ENCODE data around the gene SEC22A.

Gene SEC22A

DNA sequence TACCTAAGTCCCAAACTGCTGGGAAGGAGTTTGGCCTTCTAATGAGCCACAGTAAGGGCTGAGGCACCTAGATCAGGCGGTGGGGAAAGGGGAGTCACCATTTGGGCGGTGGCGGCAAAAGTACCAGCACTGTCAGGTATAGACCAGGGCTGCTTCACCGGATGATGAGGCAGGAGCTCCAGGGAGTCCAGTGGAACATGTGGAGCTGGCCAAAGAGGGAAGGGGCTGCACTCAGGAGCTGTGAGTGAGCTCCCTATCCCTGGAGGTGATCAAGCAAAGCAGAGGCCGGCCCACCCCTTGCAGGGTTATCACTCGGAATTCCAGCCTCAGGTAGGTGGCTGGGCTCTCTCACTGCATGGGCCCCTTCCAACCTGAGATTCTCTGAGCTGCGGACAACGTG, 108.4 kb downstream of the SEC22A start:
- Histone ChIP-seq H3K36me3 (0 out of 22 replicates have a peak, but pooled peaks cover 0 to 1% (median 0%) of the 10 kb centered on the region in 11 experiments), H3K4me3 (no peak overlapping the region), H3K9ac (no peak overlapping the region), H3K4me2 (peak overlapping the region in 3 of 11 experiments; percentile 34 to 51 (median 38); a peak in 4 of 22 replicates), H3K27ac (no peak overlapping the region), H4K20me1 (0 out of 22 replicates have a peak, but pooled peaks cover 0 to 14% (median 0%) of the 10 kb centered on the region in 11 experiments), H3K27me3 (no peaks in the 10 kb centered on the region), H3K9me3 (replicated peaks in 1 of 11) (peaks cover 0 to 9% (median 5%) of the 10 kb centered on the region in 11 experiments; a peak in 12 of 22 replicates), H3K4me1 (peaks cover 15 to 91% (median 51%) of the 10 kb centered on the region in 10 experiments)
- TF ChIP-seq Cebpa-rat (IDR thresholded peaks at IDR 0.05): no peak

DNA sequence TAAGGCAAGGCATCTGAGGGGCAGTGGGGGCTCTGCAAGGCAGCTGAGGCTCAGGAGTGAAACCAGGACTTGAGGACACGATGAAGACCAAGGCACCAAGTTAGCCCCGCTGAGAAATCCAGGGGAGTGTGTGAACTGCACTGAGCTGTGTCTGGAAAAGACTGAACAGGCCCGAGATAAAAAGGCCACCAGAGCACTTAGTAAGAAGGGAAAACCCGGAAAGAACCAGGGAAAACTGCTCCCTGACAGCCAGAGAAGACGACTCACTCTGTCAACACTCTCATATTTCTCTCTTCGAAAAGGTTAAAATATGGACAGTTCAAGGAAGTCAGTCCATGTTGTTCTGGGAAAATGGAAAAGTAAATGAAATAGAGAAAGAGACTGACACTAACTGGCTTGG, 109.0 kb downstream of the SEC22A start:
- no peaks in the 10 kb centered on the region for H3K36me3 ChIP-seq
- no peaks in the 10 kb centered on the region for H3K27me3 ChIP-seq
- no peak overlapping the region for H3K27ac ChIP-seq
- peak overlapping the region in 3 of 11 experiments; percentile 38 to 54 (median 51); a peak in 4 of 22 replicates for H3K4me2 ChIP-seq
- no peak overlapping the region for H3K9ac ChIP-seq
- no peak overlapping the region for H3K4me3 ChIP-seq
- TF ChIP-seq Cebpa-rat (IDR thresholded peaks at IDR 0.05): no peak
- peaks cover 0 to 14% (median 0%) of the 10 kb centered on the region in 11 experiments; a peak in 1 of 22 replicates for H4K20me1 ChIP-seq
- H3K9me3 ChIP-seq (replicated peaks in 1 of 11): peaks cover 0 to 3% (median under 1%) of the 10 kb centered on the region in 11 experiments; a peak in 6 of 22 replicates
- peaks cover 15 to 90% (median 53%) of the 10 kb centered on the region in 10 experiments for H3K4me1 ChIP-seq

DNA sequence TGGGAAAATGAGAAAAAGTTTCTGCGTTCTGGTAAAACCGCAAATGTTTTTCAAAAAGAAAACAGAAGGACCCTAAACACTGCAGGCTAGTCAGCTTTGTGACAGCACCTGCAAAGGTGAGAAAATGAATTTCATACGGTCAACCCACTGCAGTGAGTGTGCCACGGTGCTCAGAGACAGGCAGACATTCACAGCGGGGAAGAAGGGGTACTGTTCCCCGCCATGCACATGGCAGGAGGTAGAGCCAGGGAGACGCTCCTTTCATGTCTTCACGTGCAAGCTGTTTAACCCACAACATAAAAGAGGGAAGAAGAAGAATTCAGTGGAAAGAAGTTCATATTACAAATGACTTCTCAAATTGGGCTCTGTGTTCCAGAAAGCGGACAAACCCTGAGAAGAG, 109.5 kb downstream of the SEC22A start:
- no peak for TF ChIP-seq Cebpa-rat (IDR thresholded peaks at IDR 0.05)
- Histone ChIP-seq H3K4me3 (no peak overlapping the region), H3K36me3 (no peaks in the 10 kb centered on the region), H3K9me3 (replicated peaks in 1 of 11) (no peaks in the 10 kb centered on the region), H4K20me1 (peaks cover 0 to 14% (median 0%) of the 10 kb centered on the region in 11 experiments; a peak in 1 of 22 replicates), H3K4me1 (peaks cover 15 to 86% (median 53%) of the 10 kb centered on the region in 10 experiments), H3K27me3 (no peaks in the 10 kb centered on the region), H3K4me2 (peak overlapping the region in 4 of 11 experiments; percentile 13 to 54 (median 39); a peak in 7 of 22 replicates), H3K27ac (no peak overlapping the region), H3K9ac (no peak overlapping the region)

DNA sequence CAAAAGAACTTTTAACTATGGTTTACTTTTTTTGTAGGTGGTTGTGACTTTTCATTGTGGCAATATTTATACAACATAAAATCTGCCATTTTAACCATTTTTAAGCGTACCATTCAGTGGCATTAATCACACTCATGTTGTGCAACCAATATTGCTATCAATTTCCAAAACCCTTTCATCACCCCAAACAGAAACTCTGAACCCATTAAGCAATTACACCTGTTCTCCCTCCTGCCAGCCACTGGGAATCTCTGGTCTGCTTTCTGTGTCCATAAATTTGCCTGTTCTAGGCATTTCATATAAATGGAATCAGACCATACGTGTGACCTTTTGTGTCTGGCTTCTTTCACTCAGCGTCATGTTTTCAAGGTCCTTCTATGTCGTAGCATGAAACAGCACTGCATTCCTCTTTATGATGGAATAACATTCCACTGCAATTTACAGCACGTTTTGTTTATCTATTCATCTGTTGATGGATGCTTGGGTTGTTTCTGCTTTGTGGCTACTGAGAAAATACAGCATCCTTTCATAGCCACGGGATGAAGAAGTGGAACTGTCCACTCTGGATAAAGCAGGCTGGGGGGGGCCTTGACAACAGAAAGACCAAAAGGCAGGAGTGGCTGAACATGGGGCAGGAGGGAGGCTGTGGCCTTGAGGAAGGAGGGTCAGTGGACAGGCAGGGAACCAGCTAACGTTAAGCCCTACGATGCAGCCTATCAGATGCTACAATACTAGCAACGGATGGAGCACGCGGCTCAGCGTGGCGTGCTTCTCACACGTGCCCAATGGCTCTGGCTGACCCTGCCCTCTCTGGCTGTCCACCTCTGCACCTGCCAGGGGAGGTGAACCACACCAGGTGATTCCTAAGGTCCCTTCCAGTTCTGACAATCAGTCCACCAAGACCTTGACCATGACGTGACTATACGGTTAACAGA, 110.9 kb downstream of the SEC22A start:
- no peaks in the 10 kb centered on the region for H3K36me3 ChIP-seq
- no peak overlapping the region for H3K9ac ChIP-seq
- no peak overlapping the region for H3K27ac ChIP-seq
- H4K20me1 ChIP-seq: peaks cover 0 to 14% (median 0%) of the 10 kb centered on the region in 11 experiments; a peak in 1 of 22 replicates
- peak overlapping the region in 2 of 11 experiments; percentile 7 to 30; a peak in 3 of 22 replicates for H3K4me2 ChIP-seq
- H3K27me3 ChIP-seq: no peaks in the 10 kb centered on the region
- no peaks in the 10 kb centered on the region for H3K9me3 ChIP-seq (replicated peaks in 1 of 11)
- peaks cover 8 to 80% (median 46%) of the 10 kb centered on the region in 10 experiments for H3K4me1 ChIP-seq
- TF ChIP-seq Cebpa-rat (IDR thresholded peaks at IDR 0.05): no peak
- H3K4me3 ChIP-seq: no peak overlapping the region

DNA sequence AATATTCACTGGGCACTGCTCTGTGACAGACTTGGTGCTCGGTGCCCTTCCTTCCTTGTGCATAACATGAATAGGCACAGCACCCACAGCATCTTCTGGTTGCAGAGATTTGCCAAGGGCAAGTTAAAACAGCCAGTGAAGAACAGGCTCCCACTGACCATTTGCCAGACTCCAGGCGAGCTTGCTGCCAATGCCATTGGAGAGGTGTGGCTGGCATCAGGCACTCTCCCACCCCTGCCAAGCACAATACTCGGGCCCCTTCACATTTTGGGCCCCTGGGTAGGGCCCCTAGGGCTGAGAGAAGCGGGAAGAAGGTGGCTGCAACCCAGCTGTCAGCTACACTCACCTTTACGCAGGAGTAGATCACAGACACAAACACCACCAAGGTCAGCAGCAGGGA, 112.1 kb downstream of the SEC22A start:
- Histone ChIP-seq H3K27ac (no peak overlapping the region), H3K4me1 (peaks cover 0 to 78% (median 43%) of the 10 kb centered on the region in 10 experiments; a peak in 15 of 20 replicates), H3K27me3 (no peaks in the 10 kb centered on the region), H3K4me3 (no peak overlapping the region), H3K4me2 (peak overlapping the region in 8 of 11 experiments; percentile 8 to 73 (median 59); a peak in 11 of 22 replicates), H4K20me1 (peaks cover 0 to 14% (median 0%) of the 10 kb centered on the region in 11 experiments; a peak in 1 of 22 replicates), H3K9ac (no peak overlapping the region), H3K9me3 (replicated peaks in 1 of 11) (no peaks in the 10 kb centered on the region), H3K36me3 (no peaks in the 10 kb centered on the region)
- TF ChIP-seq Cebpa-rat (IDR thresholded peaks at IDR 0.05): no peak

DNA sequence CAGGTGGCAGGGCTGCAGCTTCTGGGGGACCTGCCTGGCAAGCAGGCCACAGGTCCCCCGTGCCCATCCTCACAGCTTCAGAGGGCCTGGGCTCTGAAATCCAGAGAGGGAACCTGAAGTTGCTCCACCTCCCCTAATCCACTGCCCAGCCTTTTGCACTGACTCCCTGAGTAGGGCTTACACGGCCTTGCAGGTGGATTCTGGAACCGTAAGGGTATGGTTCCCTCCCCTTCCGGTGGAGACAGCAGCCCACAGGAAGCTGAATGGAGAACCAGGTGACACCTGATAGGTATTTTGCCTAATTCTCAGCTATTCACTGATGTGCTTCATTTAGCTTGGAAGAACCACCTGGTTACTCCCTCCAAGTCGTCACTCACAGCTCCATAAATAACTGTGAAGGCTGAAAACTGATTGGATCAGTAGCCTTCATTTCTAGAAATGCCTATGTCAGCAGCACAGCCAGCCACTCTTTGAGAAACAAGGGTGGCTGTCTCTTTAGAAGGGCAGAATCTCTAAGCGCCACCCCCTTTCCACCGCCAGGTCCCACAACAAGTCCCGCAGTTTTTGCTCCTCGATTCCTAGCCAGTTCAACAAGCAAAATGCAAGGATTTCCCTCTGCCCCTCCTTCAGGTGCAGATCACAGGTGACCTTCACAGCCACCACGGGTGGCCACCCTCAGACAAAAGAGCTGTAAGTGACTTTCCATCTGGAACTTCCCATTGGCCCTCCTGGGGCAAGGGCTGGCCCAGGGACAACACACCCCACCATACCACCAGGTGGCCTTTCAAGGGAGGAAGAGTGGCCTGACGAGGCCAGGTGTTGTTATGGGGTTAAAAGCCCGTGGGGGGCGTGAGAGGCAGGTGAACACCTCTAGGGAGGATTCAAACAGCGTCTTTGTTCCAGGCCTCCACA, 112.9 kb downstream of the SEC22A start:
- no peaks in the 10 kb centered on the region for H3K9me3 ChIP-seq (replicated peaks in 1 of 11)
- TF ChIP-seq Cebpa-rat (IDR thresholded peaks at IDR 0.05): no peak
- peak overlapping the region in 10 of 11 experiments; percentile 1 to 73 (median 56); a peak in 17 of 22 replicates for H3K4me2 ChIP-seq
- H3K4me1 ChIP-seq: peaks cover 0 to 71% (median 39%) of the 10 kb centered on the region in 10 experiments; a peak in 15 of 20 replicates
- H3K4me3 ChIP-seq: no peak overlapping the region
- no peaks in the 10 kb centered on the region for H3K36me3 ChIP-seq
- H3K27me3 ChIP-seq: no peaks in the 10 kb centered on the region
- H4K20me1 ChIP-seq: peaks cover 0 to 14% (median 0%) of the 10 kb centered on the region in 11 experiments; a peak in 1 of 22 replicates
- H3K27ac ChIP-seq: no peak overlapping the region
- no peak overlapping the region for H3K9ac ChIP-seq

DNA sequence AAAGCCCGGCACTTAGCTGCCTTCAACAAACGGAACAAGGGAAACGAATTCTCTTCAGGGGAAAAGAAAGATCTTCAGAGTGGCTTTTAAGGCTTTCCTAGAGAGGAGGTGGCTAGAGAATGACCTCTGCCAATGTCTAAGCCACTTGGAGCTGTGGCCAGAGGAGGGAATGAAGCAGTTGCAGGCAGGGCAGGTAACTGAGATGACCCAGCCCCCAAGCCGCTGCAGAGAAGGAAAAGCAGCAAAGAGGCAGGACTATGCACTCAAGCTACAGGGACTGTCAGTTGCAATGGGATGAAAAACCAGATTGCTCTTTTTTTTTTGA, 113.5 kb downstream of the SEC22A start:
- H3K36me3 ChIP-seq: no peaks in the 10 kb centered on the region
- H3K4me1 ChIP-seq: peaks cover 0 to 67% (median 40%) of the 10 kb centered on the region in 10 experiments; a peak in 15 of 20 replicates
- TF ChIP-seq Cebpa-rat (IDR thresholded peaks at IDR 0.05): no peak
- H3K27me3 ChIP-seq: peaks cover 0 to 3% (median 0%) of the 10 kb centered on the region in 11 experiments; a peak in 2 of 22 replicates
- no peaks in the 10 kb centered on the region for H3K9me3 ChIP-seq (replicated peaks in 1 of 11)
- peak overlapping the region in 9 of 11 experiments; percentile 8 to 73 (median 58); a peak in 13 of 22 replicates for H3K4me2 ChIP-seq
- H3K4me3 ChIP-seq: no peak overlapping the region
- H3K9ac ChIP-seq: no peak overlapping the region
- peaks cover 0 to 10% (median 0%) of the 10 kb centered on the region in 11 experiments; a peak in 1 of 22 replicates for H4K20me1 ChIP-seq
- no peak overlapping the region for H3K27ac ChIP-seq

DNA sequence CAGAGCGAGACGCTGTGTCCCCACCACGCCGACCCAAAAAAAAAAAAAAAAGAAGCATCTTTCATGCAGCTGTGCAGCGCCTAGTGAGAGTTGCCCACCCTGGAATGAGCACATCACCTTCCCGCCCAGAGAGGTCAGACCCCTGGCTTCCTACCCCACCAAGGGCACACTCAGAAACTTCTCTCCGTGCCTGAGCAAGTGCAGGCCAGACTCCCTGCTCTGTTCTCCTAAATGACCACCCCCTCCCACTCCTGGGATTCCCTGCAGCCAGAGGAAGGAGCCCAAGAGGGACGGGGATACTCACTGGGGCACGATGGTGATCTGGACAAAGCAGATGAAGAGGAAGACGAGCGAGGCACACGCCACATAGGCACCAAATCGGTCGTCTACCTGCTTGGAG, 116.0 kb downstream of the SEC22A start:
- Histone ChIP-seq H3K36me3 (no peaks in the 10 kb centered on the region), H3K4me2 (peak overlapping the region in 8 of 11 experiments; percentile 12 to 67 (median 49); a peak in 12 of 22 replicates), H3K9me3 (replicated peaks in 1 of 11) (no peaks in the 10 kb centered on the region), H4K20me1 (no peaks in the 10 kb centered on the region; a peak in 1 of 22 replicates), H3K4me1 (peaks cover 0 to 72% (median 46%) of the 10 kb centered on the region in 10 experiments; a peak in 15 of 20 replicates), H3K27ac (no peak overlapping the region), H3K4me3 (no peak overlapping the region), H3K9ac (no peak overlapping the region), H3K27me3 (peaks cover 0 to 15% (median 0%) of the 10 kb centered on the region in 11 experiments; a peak in 6 of 22 replicates)
- TF ChIP-seq Cebpa-rat (IDR thresholded peaks at IDR 0.05): no peak

Measured in BLaER1 treated with 17β-estradiol and CSF1 and Interleukin-3, amounts not matched to agents 10 nM and 100 nM (cell line).